Measurements from ENCODE around the gene CBX2. TPM values are rescaled to one million over a fixed set of nuclear protein-coding genes. Genes with fewer than 3 reads are reported as not detected.

The CBX2 gene
- total RNA-seq, 1 experiment from 2014 or later = 28.3 TPM

GRCh38 chr17:79732254-79732653, 45.7 kb upstream of the CBX2 start:
- no peak for DNase-seq (ENCODE audit: low read depth, low spot score)
- no peaks in the 10 kb centered on the region for H4K20me1 ChIP-seq (ENCODE audit: insufficient read depth)
- H2AFZ ChIP-seq (ENCODE audit: low read depth, low read length, poor library complexity, severe bottlenecking) = no peak overlapping the region
- no peaks in the 10 kb centered on the region for H3K9me3 ChIP-seq (ENCODE audit: control insufficient read depth in 1 of 2, insufficient read depth in 1 of 2, low read depth in 1 of 2, low read length in 2 of 2)
- ChIA-PET POLR2A (interaction anchor here (0.7 kb wide), 1 partner anchor 69 kb away, joined by 3 read pairs; no protein-coding TSS in a partner anchor), RAD21 (ENCODE audit: low non-redundant PET in 1 of 2, low total read pairs in 2 of 2, uncharacterized antibody in 2 of 2, unreplicated experiment in 2 of 2) (no interaction called here), CTCF (interaction anchor here (2.0 kb wide), 1 partner anchor 10 kb away, joined by 9 read pairs; no protein-coding TSS in a partner anchor)
- H3K79me2 ChIP-seq (ENCODE audit: insufficient read depth, low read length) = no peaks in the 10 kb centered on the region
- no TSS peak for BruUV-seq (replicated peaks)
- peaks cover 0 to 10% of the 10 kb centered on the region in 2 experiments; a peak in 1 of 4 replicates for H3K4me1 ChIP-seq (ENCODE audit: control insufficient read depth in 1 of 2, insufficient read depth in 2 of 2, low read length in 2 of 2)
- no peaks in the 10 kb centered on the region for H3K9me2 ChIP-seq (ENCODE audit: insufficient read depth)
- no peak overlapping the region for H3K4me3 ChIP-seq (replicated peaks in 1 of 2; ENCODE audit: low read depth in 1 of 2, low read length in 2 of 2)
- H3K27ac ChIP-seq (ENCODE audit: low read depth, low read length) = no peak overlapping the region
- no peak for ATAC-seq
- H3K4me2 ChIP-seq (ENCODE audit: low read length) = no peak overlapping the region
- H3K36me3 ChIP-seq (ENCODE audit: control insufficient read depth in 1 of 2, insufficient read depth in 2 of 2, low read length in 2 of 2) = no peaks in the 10 kb centered on the region
- no peak overlapping the region for H3K9ac ChIP-seq (ENCODE audit: low read length)
- intact Hi-C loops (cut with micrococcal nuclease) = no loop called here
- H3K27me3 ChIP-seq (ENCODE audit: insufficient read depth, low read length) = no peaks in the 10 kb centered on the region
- TF ChIP-seq, protein P1, sequence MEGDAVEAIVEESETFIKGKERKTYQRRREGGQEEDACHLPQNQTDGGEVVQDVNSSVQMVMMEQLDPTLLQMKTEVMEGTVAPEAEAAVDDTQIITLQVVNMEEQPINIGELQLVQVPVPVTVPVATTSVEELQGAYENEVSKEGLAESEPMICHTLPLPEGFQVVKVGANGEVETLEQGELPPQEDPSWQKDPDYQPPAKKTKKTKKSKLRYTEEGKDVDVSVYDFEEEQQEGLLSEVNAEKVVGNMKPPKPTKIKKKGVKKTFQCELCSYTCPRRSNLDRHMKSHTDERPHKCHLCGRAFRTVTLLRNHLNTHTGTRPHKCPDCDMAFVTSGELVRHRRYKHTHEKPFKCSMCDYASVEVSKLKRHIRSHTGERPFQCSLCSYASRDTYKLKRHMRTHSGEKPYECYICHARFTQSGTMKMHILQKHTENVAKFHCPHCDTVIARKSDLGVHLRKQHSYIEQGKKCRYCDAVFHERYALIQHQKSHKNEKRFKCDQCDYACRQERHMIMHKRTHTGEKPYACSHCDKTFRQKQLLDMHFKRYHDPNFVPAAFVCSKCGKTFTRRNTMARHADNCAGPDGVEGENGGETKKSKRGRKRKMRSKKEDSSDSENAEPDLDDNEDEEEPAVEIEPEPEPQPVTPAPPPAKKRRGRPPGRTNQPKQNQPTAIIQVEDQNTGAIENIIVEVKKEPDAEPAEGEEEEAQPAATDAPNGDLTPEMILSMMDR (IDR thresholded peaks at IDR 0.05 in 2 of 3, conservative IDR thresholded peaks at IDR 0.05 in 1 of 3; ENCODE audit: borderline replicate concordance in 1 of 3, insufficient read depth in 1 of 3, low read depth in 2 of 3, low read length in 2 of 3) = no peak
- TF ChIP-seq, protein P2, sequence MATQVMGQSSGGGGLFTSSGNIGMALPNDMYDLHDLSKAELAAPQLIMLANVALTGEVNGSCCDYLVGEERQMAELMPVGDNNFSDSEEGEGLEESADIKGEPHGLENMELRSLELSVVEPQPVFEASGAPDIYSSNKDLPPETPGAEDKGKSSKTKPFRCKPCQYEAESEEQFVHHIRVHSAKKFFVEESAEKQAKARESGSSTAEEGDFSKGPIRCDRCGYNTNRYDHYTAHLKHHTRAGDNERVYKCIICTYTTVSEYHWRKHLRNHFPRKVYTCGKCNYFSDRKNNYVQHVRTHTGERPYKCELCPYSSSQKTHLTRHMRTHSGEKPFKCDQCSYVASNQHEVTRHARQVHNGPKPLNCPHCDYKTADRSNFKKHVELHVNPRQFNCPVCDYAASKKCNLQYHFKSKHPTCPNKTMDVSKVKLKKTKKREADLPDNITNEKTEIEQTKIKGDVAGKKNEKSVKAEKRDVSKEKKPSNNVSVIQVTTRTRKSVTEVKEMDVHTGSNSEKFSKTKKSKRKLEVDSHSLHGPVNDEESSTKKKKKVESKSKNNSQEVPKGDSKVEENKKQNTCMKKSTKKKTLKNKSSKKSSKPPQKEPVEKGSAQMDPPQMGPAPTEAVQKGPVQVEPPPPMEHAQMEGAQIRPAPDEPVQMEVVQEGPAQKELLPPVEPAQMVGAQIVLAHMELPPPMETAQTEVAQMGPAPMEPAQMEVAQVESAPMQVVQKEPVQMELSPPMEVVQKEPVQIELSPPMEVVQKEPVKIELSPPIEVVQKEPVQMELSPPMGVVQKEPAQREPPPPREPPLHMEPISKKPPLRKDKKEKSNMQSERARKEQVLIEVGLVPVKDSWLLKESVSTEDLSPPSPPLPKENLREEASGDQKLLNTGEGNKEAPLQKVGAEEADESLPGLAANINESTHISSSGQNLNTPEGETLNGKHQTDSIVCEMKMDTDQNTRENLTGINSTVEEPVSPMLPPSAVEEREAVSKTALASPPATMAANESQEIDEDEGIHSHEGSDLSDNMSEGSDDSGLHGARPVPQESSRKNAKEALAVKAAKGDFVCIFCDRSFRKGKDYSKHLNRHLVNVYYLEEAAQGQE (IDR thresholded peaks at IDR 0.05; ENCODE audit: low read depth) = no peak
- no peak for TF ChIP-seq ATF3 (IDR thresholded peaks at IDR 0.05)
- TF ChIP-seq ZNF274 (IDR thresholded peaks at IDR 0.05; ENCODE audit: low read depth, low read length) = no peak
- no peak for TF ChIP-seq SP1 (IDR thresholded peaks at IDR 0.05; ENCODE audit: low read depth)
- no peak for TF ChIP-seq MAX (IDR thresholded peaks at IDR 0.05)
- TF ChIP-seq CBX3 (IDR thresholded peaks at IDR 0.05; ENCODE audit: low read depth) = no peak
- no peak for TF ChIP-seq POLR2A (IDR thresholded peaks at IDR 0.05; ENCODE audit: borderline replicate concordance, extremely low read depth, insufficient read depth, insufficient read length)
- TF ChIP-seq POLR2AphosphoS5 (IDR thresholded peaks at IDR 0.05; ENCODE audit: low read depth, low read length) = no peak
- TF ChIP-seq EGR1 (IDR thresholded peaks at IDR 0.05; ENCODE audit: low read depth) = no peak
- TF ChIP-seq CEBPB (IDR thresholded peaks at IDR 0.05; ENCODE audit: low read depth) = no peak
- no peak for TF ChIP-seq EZH2 (IDR thresholded peaks at IDR 0.05)
- no peak for TF ChIP-seq YY1 (IDR thresholded peaks at IDR 0.05; ENCODE audit: extremely low read depth, insufficient replicate concordance, low read depth, low read length)
- TF ChIP-seq FOSL1 (IDR thresholded peaks at IDR 0.05; ENCODE audit: low read depth) = no peak
- TF ChIP-seq SIN3A (IDR thresholded peaks at IDR 0.05; ENCODE audit: low read depth) = no peak
- no peak for TF ChIP-seq SRF (IDR thresholded peaks at IDR 0.05; ENCODE audit: low read depth)
- no peak for TF ChIP-seq TCF7L2 (IDR thresholded peaks at IDR 0.05; ENCODE audit: borderline replicate concordance, extremely low read depth, insufficient read depth, insufficient read length)
- no peak for TF ChIP-seq EZH2phosphoT487 (IDR thresholded peaks at IDR 0.05; ENCODE audit: borderline replicate concordance)
